Stimulated activated CD4-positive, alpha-beta T cell treated with anti-CD3 and anti-CD28 coated beads, Interleukin-2, amount 100 ng/mL, for 24 hours (primary cell): ENCODE data around the gene SLC25A39.
"Not testable (repeated sequence)": the region's sequence is repeated elsewhere in the genome, so short reads cannot be mapped to it uniquely, and the experiment has no call there.

Experiments
- DNase-seq, 2 donors: peaks; one replicate each; pipeline ENCODE4 v3.0.0-alpha.2; 2020

SLC25A39 gene, protein sequence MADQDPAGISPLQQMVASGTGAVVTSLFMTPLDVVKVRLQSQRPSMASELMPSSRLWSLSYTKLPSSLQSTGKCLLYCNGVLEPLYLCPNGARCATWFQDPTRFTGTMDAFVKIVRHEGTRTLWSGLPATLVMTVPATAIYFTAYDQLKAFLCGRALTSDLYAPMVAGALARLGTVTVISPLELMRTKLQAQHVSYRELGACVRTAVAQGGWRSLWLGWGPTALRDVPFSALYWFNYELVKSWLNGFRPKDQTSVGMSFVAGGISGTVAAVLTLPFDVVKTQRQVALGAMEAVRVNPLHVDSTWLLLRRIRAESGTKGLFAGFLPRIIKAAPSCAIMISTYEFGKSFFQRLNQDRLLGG

DNA sequence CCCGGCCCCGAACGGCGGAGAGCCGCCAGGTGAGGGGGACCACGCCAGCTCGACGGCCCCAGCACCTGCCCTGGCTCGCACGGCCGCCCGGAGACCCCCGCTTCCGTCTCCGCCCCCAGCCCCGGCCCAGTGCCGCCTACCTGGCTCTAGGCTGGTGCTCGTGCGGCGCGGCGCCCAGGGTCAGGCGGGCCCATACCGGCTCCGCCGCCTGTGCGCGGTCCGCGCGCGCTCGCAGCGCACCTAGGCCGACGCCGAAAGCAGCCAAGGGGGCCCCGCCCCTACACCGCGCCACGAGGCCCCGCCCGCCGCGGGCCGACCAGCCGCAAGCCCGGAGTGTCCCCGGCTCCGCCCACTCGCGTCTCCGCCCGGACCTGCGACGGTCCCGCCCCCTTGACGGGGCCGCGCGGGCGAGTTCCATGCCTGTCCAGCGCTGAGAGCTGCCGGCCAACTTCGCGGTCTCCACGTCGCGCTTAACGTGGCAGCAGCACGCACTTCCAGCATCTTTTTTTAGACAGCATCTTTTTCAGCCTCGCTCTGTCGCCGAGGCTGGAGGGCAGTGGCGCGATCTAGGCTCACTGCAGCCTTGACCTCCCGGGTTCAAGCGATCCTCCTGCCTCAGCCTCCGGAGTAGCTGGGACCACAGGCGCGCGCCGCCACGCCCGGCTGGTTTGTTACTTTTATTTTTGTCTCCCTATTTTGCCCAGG is at the start of gene SLC25A39:
SLC25A39 (minus strand) TSS at position 253 of the 705 bp plus-strand sequence. CDS start 1,261 bp downstream, outside the sequence.
- DNase-seq: peak; percentile 96 to 97

DNA sequence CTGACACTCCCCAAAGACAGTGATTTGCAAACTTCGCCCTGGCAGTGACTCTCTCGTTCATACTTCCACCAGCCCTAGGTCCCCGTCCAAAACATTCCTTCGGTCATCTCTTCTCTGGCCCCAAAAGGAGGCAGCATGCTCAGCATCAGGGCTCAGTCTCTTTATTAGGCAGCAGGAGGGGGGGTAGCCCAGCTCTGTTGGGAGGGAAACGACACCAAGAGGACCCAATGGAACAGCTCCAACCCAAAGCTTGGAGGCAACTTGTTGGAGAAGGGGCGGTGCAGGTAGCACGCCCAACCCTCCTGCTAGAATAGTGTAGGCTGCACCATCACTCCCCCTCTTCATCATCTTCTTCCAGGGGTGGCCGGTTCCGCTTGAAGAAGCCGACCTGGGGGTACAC is 47.4 kb upstream of the SLC25A39 start:
- DNase-seq: no peak

DNA sequence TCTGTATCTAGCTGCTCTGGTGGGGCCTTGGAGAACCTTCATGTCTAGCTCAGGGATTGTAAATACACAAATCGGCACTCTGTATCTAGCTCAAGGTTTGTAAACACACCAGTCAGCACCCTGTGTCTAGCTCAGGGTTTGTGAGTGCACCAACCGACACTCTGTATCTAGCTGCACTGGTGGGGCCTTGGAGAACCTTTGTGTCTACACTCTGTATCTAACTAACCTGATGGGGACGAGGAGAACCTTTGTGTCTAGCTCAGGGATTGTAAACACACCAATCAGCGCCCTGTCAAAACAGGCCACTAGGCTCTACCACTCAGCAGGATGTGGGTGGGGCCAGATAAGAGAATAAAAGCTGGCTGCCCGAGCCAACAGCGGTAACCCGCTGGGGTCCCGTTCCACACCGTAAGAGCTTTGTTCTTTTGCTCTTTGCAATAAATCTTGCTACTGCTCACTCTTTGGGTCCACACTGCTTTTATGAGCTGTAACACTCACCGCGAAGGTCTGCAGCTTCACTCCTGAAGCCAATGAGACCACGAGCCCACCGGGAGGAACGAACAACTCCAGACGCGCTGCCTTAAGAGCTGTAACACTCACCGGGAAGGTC is 44.9 kb upstream of the SLC25A39 start:
- DNase-seq: not testable (repeated sequence)

DNA sequence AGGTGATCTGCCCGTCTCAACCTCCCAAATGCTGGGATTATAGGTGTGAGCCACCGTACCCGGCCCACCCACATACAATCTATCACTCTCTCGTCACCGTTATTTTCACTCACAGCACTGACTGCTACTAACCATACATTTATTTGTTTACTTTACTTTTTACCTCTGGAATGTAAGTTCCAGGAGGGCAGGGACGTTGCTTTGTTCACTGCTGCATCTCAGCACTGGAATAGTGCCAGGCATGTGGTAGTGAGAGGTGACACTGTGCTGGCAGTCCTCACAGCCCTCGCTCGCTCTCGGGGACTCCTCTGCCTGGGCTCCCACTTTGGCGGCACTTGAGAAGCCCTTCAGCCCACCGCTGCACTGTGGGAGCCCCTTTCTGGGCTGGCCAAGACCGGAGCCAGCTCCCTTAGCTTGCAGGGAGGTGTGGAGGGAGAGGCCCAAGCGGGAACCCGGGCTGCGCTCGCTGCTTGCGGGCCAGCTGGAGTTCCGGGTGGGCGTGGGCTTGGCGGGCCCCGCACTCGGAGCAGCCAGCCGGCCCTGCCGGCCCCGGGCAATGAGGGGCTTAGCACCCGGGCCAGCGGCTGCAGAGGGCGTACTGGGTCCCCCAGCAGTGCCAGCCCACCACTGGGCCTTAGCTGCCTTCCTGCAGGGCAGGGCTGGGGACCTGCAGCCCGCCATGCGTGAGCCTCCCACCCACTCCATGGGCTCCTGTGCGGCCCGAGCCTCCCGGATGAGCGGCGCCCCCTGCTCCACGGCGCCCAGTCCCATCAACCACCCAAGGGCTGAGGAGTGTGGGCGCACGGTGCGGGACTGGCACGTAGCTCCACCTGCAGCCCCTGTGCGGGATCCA is 44.0 kb upstream of the SLC25A39 start:
- not testable (repeated sequence) for DNase-seq

DNA sequence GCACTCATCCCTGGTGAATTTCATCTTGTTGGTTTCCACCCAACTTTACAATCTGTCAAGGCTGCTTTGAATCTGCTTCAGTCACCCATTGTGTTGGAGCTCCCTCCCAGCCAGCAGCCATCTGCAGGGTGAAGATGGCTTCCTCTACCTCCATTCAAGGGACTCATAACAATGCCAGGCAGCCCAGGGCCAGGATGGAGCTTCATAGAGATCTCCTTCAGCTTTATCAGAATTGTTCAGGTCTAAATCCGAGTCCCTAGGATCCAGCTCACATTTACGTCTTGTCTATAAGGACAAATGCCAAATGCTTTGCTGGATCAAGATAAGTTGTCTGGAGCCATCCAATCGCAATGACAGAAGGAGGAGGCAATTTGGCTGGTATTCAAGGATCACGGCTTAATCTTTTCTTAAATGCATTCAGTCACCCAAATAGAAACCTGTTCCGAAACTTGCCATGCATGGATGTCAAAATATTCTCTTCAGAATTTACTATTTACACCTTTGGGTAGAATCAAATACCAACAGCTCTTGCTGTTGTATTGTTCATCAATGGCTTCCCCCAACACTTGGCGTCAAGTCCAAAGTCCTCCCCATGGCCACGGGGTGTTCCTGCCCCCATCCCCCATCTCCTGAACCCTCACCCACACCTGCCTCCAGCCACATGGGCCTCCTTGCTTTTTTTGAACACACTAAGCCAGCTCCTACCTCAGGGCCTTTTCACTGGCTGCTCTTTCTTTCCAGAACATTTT is 42.8 kb upstream of the SLC25A39 start:
- DNase-seq: no peak

DNA sequence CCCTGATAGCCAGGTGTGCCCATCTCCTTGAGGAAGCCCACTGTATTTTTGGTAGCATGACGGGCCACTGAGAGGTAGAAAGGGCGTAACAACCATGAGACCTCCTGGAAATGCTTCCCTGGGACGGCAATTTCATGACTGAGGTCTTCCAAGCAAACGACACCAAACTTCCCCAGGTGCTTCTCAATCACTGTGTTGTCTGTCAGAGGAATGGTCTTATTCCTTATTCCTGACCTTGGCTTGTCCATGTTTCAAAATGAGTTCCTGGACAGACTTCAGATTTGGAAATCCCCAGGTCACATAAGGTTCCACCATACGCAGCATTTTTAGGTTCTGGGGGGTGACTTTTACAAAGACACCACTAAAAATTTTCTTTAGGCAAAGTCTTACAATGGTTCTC is 40.4 kb upstream of the SLC25A39 start:
- DNase-seq: not testable (repeated sequence)

DNA sequence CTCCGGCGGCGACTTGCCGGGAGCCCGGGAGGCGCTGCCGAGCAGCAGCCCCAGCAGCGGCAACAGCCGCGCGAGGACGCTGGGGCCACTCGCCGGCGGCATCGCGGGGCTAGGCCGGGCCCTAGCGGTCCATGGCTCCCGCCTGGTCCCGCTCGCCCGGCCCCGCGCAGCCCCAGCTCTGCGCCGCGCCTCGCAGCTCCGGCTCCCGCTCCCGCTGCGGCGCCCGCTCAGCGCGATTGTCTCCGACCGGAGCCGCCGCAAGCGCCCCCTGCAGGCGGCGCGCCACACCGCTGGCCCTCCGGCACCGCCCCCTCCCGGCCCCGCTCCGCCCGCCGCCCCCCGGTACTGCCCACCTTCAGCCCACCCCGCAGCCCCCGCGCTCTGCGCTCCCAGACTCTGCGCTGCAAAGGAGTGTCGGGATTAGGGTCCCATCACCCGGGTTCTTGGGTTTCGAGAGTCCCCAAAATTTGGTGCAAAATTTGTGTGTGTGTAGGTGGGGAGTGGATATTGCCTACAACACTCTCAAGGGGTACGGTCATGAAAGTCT is 39.1 kb upstream of the SLC25A39 start, which contains the start of gene FAM171A2:
FAM171A2 (minus strand) TSS at position 241 of the 547 bp plus-strand sequence; CDS start at position 102, 139 bp downstream.
- peak; percentile 72 to 77 for DNase-seq

DNA sequence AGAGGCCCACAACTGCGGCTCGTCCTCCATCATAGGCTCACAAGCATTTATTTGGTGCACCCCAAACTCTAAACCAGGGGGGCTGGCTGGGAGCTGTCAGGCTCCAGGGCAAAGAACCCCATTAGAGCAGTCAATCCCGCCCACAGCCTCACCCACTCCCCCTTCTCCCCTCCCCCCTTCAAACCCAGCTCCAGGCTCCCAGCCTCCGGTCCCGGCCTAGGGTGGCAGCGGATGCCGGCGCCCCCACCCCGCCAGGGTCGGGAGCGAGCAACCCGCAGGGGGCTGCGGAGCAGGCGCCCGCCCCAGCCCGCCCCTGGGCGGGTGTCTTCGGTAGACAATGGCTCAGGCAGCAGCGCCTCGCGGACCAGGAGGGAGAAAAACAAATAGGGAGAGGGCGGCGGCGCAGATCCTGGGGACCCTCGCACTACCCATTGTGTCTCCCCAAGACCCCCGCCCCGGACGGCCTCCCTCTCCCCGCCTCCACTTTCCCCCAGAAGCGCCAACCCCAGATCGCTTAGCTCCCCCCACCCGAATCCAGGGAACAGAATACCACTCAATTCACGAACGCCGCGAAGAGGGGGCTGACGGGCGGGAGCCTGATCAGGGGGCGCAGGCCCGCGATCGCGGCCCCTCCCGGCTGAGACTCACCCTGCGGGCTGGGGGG is 38.5 kb upstream of the SLC25A39 start:
- no peak for DNase-seq

DNA sequence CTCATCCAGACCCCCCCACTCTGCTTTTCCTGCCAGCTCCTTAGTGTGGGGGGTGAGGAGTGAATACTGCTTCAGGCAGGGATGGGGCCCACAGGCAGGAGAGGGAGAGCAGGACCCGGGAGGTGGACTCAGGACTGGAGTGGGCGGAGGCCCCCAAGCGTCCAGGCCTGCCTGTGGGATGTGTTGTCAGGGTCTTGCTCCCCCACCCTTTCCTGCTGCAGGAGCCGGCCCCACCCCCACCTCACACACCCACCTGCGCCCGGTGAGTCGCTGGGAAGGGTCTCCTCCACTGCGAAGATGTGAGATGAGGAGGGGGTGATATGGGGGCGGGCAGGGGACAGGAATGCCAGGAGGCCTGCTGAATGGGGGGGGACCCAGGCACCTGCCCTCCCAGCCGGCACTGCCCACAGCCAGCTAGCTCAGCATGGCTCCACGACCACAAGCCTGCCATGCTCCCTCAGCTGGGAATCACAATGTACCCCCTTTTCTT is 37.9 kb upstream of the SLC25A39 start:
- no peak for DNase-seq

DNA sequence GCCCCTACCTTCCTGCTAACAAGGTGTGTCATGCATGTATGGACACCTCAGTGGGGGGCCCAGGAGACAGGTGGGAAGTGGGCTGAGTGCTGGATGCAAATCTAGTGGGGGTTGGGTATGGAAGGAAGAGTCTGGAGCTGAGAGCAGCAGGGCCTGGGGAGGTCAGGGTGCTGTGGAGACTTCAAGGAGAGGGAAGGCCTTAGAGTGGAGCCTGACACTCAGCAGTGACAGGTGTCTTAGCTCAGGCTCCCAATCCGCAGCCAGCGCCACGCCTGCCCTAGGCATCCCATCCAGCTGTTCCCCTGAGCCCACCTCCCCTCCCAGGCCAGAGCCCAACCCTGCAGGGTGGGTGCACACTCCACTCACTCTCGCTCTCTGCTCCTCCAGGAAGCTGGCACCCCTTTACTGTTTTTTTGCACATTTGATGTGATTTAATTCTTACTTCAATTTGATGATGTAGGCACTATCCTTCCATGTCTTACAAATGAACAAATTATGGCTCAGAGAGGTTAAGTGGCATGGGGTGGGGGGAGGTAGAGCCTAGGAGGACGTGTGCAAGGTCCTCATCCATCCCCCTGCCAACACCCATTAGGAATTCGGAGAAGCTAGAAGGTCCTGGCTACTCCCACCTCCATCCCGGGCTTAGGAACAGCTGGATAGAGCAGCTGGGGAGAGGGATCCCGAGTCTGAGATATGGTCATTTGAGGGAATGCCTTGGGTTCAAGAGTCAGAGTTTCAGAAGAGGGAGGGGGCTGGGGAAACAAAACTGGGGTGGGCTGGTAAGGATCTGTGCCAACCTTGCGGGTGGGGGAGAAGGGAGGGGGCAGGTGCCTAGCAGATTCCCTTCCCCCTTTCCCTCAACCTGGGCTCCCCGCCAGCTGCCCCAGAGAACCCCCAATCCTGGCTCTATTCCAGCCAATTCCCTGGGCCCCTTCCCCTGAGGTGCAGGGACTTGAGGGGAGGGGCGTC is 37.0 kb upstream of the SLC25A39 start:
- DNase-seq: no peak

DNA sequence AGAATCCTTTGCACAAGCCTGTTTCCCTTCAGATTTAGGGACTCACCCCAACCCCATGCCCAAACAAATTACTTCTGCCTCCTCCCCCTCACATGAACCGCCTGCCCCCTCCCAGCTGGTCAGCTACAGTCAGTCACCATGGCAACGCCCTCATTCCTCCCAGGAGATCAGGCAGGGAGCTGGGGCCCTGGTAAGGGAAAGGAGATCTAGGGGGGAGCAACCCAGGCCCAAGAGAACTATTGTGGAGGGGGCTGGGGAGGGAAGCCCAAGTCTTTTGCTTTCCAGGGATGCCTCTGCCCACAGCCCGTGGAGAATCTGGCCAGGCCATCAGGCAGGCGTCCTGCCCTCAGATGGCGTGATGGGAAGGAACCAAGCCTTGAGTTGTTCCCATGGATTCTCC is 36.2 kb upstream of the SLC25A39 start:
- no peak for DNase-seq

DNA sequence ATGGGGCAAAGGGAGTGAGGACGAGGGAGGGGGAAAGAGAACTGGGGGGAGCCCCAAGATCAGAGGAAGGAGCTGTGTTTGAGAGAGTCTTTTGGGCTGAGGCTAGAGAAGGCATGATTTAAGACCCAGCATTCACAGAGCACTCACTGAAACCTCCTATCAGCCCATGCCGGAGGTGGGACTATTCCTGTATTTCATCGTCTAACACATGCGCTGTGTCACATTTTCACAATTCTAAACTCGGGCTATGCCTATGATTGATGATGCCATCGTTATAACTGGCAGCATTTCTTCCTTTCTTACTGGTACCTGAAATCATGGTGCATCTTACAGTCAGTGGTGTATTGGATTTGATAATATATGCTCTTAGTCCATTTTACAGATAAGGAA is 35.5 kb upstream of the SLC25A39 start:
- no peak for DNase-seq

DNA sequence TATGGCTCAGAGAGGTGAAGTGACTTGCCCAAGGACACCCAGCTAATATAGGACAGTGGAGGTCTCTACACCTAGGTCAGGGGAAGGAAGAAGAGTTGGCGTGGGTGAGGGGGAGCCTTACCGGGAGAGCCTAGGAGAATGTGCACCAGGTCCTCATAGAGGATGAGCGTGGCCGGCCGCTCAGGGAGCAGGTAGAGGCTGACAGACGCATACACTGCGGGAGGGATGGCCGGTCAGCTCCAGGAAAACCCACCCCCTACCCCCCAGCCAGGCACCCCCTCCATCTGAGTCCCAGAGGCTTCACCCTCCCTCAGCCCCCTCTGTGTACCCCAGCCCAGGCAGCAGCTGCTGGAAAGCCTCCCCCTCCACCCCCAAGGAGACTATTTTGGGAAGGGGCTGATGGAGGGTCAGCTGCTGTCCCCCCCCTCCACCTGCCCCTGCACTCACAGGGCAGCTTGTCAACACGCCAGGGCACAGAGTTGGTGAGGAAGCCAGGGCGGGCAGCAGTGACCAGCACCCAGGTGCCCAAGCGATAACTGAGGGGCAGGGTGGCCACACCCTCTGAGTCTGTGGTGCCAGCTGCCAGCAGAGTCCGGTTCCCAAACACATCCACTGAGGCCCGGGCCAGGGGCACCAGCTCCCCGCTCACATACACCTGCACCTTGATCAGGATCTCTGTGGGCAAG is 35.0 kb upstream of the SLC25A39 start:
- no peak for DNase-seq

DNA sequence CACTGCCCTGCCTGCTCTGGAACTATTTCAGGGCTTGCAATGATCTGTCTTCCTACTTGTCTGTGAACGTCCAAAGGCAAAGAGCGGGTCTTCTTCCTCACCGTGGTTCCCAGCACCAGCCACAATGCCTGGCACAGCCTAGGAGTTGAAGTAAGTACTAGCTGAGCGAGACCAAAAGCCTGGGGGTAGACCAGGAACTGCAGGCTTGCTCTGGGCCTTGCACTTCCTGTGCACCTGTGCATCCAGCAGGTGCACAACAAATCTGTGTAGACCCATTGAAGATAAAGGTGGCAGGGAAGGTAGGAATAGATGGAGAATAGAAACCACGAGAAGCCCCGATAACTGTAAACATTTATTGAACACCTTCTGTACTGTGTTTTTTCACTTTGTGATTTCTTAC is 34.4 kb upstream of the SLC25A39 start:
- DNase-seq: no peak

DNA sequence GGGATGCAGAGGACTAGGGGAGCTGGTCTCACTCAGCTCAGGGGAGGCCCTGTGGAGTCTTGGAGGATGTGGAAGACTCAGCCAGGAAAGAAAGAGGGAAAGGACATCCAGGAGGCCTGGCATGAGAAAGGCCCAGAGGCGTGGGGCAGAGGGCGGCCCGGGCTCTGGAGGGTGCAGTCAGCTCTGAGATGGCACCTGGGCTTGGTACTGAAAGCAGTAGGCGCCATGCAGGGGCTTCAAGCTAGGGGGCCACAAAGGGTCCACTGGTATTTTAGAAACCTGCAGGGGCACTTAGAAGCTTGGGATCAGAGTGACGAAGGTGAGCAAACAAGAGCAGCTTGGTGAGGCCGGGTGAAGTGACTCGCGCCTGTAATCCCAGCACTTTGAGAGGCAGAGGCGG is 33.4 kb upstream of the SLC25A39 start:
- DNase-seq: no peak

DNA sequence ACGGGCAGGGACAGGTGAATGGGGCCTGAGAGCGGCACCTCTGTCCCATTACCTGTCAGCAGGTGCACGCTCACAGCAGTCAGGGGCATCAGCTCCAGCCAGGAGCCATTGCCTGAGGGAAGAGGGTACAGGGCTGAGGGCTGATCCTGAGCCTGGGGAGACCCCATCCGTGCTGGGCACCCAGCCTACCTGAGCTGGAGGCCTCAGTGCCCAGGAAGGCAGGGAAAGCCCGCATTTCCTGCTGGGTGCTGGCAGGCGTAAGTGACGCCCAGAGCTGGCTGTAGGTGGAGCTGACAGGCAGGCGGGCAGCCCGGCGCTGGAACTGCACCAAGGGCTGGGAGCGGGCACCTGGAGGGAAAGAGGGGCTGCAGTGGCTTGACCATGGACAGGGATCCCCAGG is 31.6 kb upstream of the SLC25A39 start:
- DNase-seq: no peak

DNA sequence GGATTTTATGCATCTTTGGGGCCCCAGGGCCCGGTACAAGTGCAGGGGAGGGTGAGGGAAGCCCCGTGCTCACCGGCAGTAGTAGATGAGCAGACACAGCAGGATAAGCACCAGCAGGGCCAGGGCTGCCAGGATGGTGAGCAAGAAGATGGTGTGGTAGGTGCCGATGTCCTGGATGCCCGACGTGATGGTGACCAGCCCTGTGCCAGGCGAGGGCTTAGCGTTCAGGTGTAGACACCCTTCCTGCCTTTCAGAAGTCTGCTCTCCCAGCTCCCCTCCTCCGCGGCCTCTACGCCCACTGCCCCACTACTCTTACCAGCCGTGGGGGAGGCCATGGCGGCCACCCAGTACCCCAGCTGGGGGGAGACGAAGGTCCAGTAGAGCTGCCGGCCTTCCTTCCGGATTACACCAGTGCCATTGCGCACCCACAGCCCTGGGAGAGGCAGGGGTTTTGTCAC is 31.0 kb upstream of the SLC25A39 start:
- DNase-seq: no peak

DNA sequence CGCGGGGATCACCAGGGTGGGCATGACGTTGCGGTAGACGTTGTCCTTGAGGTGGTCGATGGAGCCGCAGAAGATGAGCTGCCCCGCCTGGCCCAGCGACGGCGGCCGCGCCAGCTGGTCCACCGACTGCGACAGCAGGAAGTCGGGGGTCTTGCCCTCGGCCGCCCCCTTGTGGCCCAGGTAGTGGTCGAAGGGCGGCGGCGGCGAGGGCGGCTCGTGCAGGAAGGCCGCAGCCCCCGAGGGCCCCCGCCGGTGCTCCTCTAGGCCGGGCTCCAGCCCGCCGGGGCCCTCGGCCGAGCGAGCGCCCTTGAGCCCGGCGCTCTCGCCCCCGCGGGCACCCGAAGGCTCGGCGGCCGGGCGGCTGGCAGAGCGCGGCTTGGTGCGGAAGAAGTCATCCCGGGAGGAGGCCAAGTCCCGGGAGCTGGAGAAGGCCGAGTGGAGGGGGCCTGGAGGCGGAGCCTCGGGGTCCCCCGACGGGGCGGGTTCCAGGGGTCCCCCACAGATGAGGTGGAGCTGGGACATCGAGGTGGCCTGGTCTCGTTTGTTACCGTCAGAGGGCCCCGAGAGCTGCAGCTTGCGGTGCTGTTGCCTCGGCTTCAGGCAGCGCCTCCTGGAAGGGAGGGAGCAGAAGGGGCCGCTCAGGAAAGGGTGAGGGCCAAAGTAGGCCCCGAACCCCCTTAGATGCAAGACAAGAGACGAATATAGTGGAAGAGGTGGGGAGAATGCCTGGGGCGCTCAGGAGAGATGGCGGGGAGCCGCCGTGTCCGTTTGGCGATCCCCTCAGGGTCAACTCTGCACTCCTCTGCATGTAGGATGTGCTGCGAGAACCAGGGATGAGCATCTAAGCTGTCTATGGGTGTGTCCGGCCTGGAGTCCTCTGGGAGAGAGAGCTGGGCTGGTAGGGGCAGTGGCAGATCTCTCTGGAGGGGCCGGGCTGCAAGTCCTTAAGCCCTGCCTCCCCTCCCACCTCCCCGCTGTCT is 30.2 kb upstream of the SLC25A39 start:
- peak; percentile 68 to 75 for DNase-seq
